ENCODE measurements around the gene IRAK3. TPM values are rescaled to one million over a fixed set of nuclear protein-coding genes. Genes with fewer than 3 reads are reported as not detected.

IRAK3 gene
- total and polyA plus RNA-seq, 2 experiments from 2014 or later: 3.3 to 3.7 TPM

GRCh38 chr12:66187821-66188220 is 1.2 kb upstream of the IRAK3 start:
- no peak overlapping the region for H3K4me3 ChIP-seq
- no peak overlapping the region for H3K4me2 ChIP-seq (ENCODE audit: unreplicated experiment)
- 87 to 94% methylated on average over 4 of the region's 4 CpGs for WGBS, 2 experiments (ENCODE audit: low coverage in 1 of 2, low lambda C conversion rate in 2 of 2, missing lambda C conversion rate in 2 of 2)
- no peak for DNase-seq
- H4K20me1 ChIP-seq (ENCODE audit: insufficient read depth): no peaks in the 10 kb centered on the region
- in situ Hi-C loops (cut with MboI): no loop called here
- H3K27me3 ChIP-seq (replicated peaks; ENCODE audit: insufficient read depth): no peaks in the 10 kb centered on the region
- peaks cover 3% of the 10 kb centered on the region for H3K79me2 ChIP-seq (ENCODE audit: insufficient read depth)
- H3F3A ChIP-seq (ENCODE audit: insufficient read depth): peaks cover 12% of the 10 kb centered on the region; the same call in 1 of the 2 replicates
- no peaks in the 10 kb centered on the region for H3K9me2 ChIP-seq (ENCODE audit: insufficient read depth)
- no peaks in the 10 kb centered on the region for H3K9me3 ChIP-seq (ENCODE audit: low read depth)
- no peak for TF ChIP-seq EZH2 (IDR thresholded peaks at IDR 0.05; ENCODE audit: insufficient read depth, poor library complexity, severe bottlenecking)
- TF ChIP-seq EZH2phosphoT487 (IDR thresholded peaks at IDR 0.05; ENCODE audit: insufficient read depth, low read depth): no peak
- no peak overlapping the region for H3K27ac ChIP-seq
- H3K36me3 ChIP-seq (ENCODE audit: low read depth): no peaks in the 10 kb centered on the region
- H2AFZ ChIP-seq: 0 out of 2 replicates have a peak overlapping the region, but pooled peaks have one; percentile 7
- H3K4me1 ChIP-seq (ENCODE audit: insufficient read depth): peaks cover 10% of the 10 kb centered on the region; the same call in 1 of the 2 replicates
- no peak overlapping the region for H3K9ac ChIP-seq

GRCh38 chr12:66189486-66189843 is 451 bp downstream of the IRAK3 start:
- no peaks in the 10 kb centered on the region for H3K36me3 ChIP-seq (ENCODE audit: low read depth)
- peak overlapping the region; percentile 98 for H2AFZ ChIP-seq
- DNase-seq: peak; percentile 53
- no peaks in the 10 kb centered on the region for H3K27me3 ChIP-seq (replicated peaks; ENCODE audit: insufficient read depth)
- peak overlapping the region; percentile 46 for H3K27ac ChIP-seq
- peaks cover 8% of the 10 kb centered on the region for H3K79me2 ChIP-seq (ENCODE audit: insufficient read depth)
- H3K9me3 ChIP-seq (ENCODE audit: low read depth): no peaks in the 10 kb centered on the region
- H3K9ac ChIP-seq: peak overlapping the region; percentile 79
- peak overlapping the region; percentile 87 for H3K4me2 ChIP-seq (ENCODE audit: unreplicated experiment)
- H3K4me3 ChIP-seq: peak overlapping the region; percentile 75
- H4K20me1 ChIP-seq (ENCODE audit: insufficient read depth): no peaks in the 10 kb centered on the region
- H3K4me1 ChIP-seq (ENCODE audit: insufficient read depth): peaks cover 10% of the 10 kb centered on the region; the same call in 1 of the 2 replicates
- in situ Hi-C loops (cut with MboI): no loop called here
- peaks cover 12% of the 10 kb centered on the region; the same call in 1 of the 2 replicates for H3F3A ChIP-seq (ENCODE audit: insufficient read depth)
- TF ChIP-seq EZH2 (IDR thresholded peaks at IDR 0.05; ENCODE audit: insufficient read depth, poor library complexity, severe bottlenecking) (no peak), EZH2phosphoT487 (IDR thresholded peaks at IDR 0.05; ENCODE audit: insufficient read depth, low read depth) (no peak)
- 0 to 4% methylated on average over 7 to 10 of the region's 18 CpGs for WGBS, 2 experiments (ENCODE audit: low coverage in 1 of 2, low lambda C conversion rate in 2 of 2, missing lambda C conversion rate in 2 of 2)
- no peaks in the 10 kb centered on the region for H3K9me2 ChIP-seq (ENCODE audit: insufficient read depth)

- WGBS, 2 experiments (ENCODE audit: low coverage in 1 of 2, low lambda C conversion rate in 2 of 2, missing lambda C conversion rate in 2 of 2): 8 to 11% methylated on average over 6 of the region's 6 CpGs
- H3K27ac ChIP-seq: peak overlapping the region; percentile 46
- peak overlapping the region; percentile 79 for H3K9ac ChIP-seq
These were observed 875 bp downstream of the IRAK3 start for GRCh38 chr12:66189889-66190288.

GRCh38 chr12:66190519-66191370 is 1.7 kb downstream of the IRAK3 start:
- Histone ChIP-seq H3K4me3 (peak overlapping the region; percentile 75), H3K4me1 (ENCODE audit: insufficient read depth) (peaks cover 10% of the 10 kb centered on the region; the same call in 1 of the 2 replicates), H3K9me3 (ENCODE audit: low read depth) (no peaks in the 10 kb centered on the region), H3K27ac (no peak overlapping the region), H3K9ac (0 out of 2 replicates have a peak overlapping the region, but pooled peaks have one; percentile 79), H3K36me3 (ENCODE audit: low read depth) (no peaks in the 10 kb centered on the region), H3F3A (ENCODE audit: insufficient read depth) (peaks cover 12% of the 10 kb centered on the region; the same call in 1 of the 2 replicates), H3K79me2 (ENCODE audit: insufficient read depth) (peaks cover 14% of the 10 kb centered on the region), H4K20me1 (ENCODE audit: insufficient read depth) (no peaks in the 10 kb centered on the region), H3K9me2 (ENCODE audit: insufficient read depth) (no peaks in the 10 kb centered on the region), H3K27me3 (replicated peaks; ENCODE audit: insufficient read depth) (no peaks in the 10 kb centered on the region), H3K4me2 (ENCODE audit: unreplicated experiment) (peak overlapping the region; percentile 87), H2AFZ (peak overlapping the region; percentile 98; the same call in 1 of the 2 replicates)
- TF ChIP-seq EZH2phosphoT487 (IDR thresholded peaks at IDR 0.05; ENCODE audit: insufficient read depth, low read depth) (no peak), EZH2 (IDR thresholded peaks at IDR 0.05; ENCODE audit: insufficient read depth, poor library complexity, severe bottlenecking) (no peak)
- DNase-seq: peak; percentile 48
- in situ Hi-C loops (cut with MboI): no loop called here
- 20 to 26% methylated on average over 1 of the region's 1 CpG for WGBS, 2 experiments (ENCODE audit: low coverage in 1 of 2, low lambda C conversion rate in 2 of 2, missing lambda C conversion rate in 2 of 2)

More at GRCh38 chr12:66189889-66190288, 875 bp downstream of the IRAK3 start:
- in situ Hi-C loops (cut with MboI): no loop called here
- peak; percentile 53 for DNase-seq
- Histone ChIP-seq H3K9me3 (ENCODE audit: low read depth) (no peaks in the 10 kb centered on the region), H3K27me3 (replicated peaks; ENCODE audit: insufficient read depth) (no peaks in the 10 kb centered on the region), H3K4me2 (ENCODE audit: unreplicated experiment) (peak overlapping the region; percentile 87), H3F3A (ENCODE audit: insufficient read depth) (peaks cover 12% of the 10 kb centered on the region; the same call in 1 of the 2 replicates), H3K79me2 (ENCODE audit: insufficient read depth) (peaks cover 8% of the 10 kb centered on the region), H3K4me1 (ENCODE audit: insufficient read depth) (peaks cover 10% of the 10 kb centered on the region; the same call in 1 of the 2 replicates), H3K4me3 (peak overlapping the region; percentile 75), H2AFZ (peak overlapping the region; percentile 98), H3K9me2 (ENCODE audit: insufficient read depth) (no peaks in the 10 kb centered on the region), H3K36me3 (ENCODE audit: low read depth) (no peaks in the 10 kb centered on the region), H4K20me1 (ENCODE audit: insufficient read depth) (no peaks in the 10 kb centered on the region)
- no peak for TF ChIP-seq EZH2phosphoT487 (IDR thresholded peaks at IDR 0.05; ENCODE audit: insufficient read depth, low read depth)

Measured in GM23248 (cell line).